ENCODE data around the gene PTAR1. TPM values are rescaled to one million over a fixed set of nuclear protein-coding genes. Genes with fewer than 3 reads are reported as not detected.

Gene PTAR1
- total RNA-seq, 1 donor from 2014 or later: 13.3 TPM

GRCh38 chr9:69697475-69697874, 62.3 kb downstream of the PTAR1 start:
- Histone ChIP-seq H3K9me3 (peaks cover 22 to 43% of the 10 kb centered on the region in 2 donors), H3K27ac (no peak overlapping the region), H3K27me3 (no peaks in the 10 kb centered on the region), H3K36me3 (no peaks in the 10 kb centered on the region), H3K4me1 (no peaks in the 10 kb centered on the region), H3K4me3 (no peak overlapping the region)
- TF ChIP-seq CTCF (IDR thresholded peaks at IDR 0.05): no peak
- no peak for DNase-seq (ENCODE audit: low spot score in 2 of 2)
- intact Hi-C loops (cut with DNase I): no loop called here

GRCh38 chr9:69696802-69697201, 63.0 kb downstream of the PTAR1 start:
- H3K9me3 ChIP-seq: peaks cover 17 to 36% of the 10 kb centered on the region in 2 donors
- no peak for TF ChIP-seq CTCF (IDR thresholded peaks at IDR 0.05)
- no peak overlapping the region for H3K27ac ChIP-seq
- no peaks in the 10 kb centered on the region for H3K4me1 ChIP-seq
- no peaks in the 10 kb centered on the region for H3K36me3 ChIP-seq
- H3K27me3 ChIP-seq: no peaks in the 10 kb centered on the region
- intact Hi-C loops (cut with DNase I): no loop called here
- DNase-seq (ENCODE audit: low spot score in 2 of 2): no peak
- H3K4me3 ChIP-seq: no peak overlapping the region

GRCh38 chr9:69689991-69690538, 69.7 kb downstream of the PTAR1 start:
- Histone ChIP-seq H3K36me3 (no peaks in the 10 kb centered on the region), H3K4me3 (no peak overlapping the region), H3K9me3 (no peaks in the 10 kb centered on the region), H3K27me3 (no peaks in the 10 kb centered on the region), H3K27ac (no peak overlapping the region), H3K4me1 (no peaks in the 10 kb centered on the region)
- intact Hi-C loops (cut with DNase I): no loop called here
- no peak for TF ChIP-seq CTCF (IDR thresholded peaks at IDR 0.05)
- DNase-seq (ENCODE audit: low spot score in 2 of 2): no peak

- Histone ChIP-seq H3K27ac (no peak overlapping the region), H3K9me3 (no peaks in the 10 kb centered on the region), H3K4me1 (no peaks in the 10 kb centered on the region), H3K4me3 (no peak overlapping the region), H3K36me3 (no peaks in the 10 kb centered on the region), H3K27me3 (no peaks in the 10 kb centered on the region)
- no peak for DNase-seq (ENCODE audit: low spot score in 2 of 2)
- TF ChIP-seq CTCF (IDR thresholded peaks at IDR 0.05): no peak
- intact Hi-C loops (cut with DNase I): no loop called here
Measured at GRCh38 chr9:69683927-69684326, 75.9 kb downstream of the PTAR1 start.

- H3K9me3 ChIP-seq: no peaks in the 10 kb centered on the region
- intact Hi-C loops (cut with DNase I): loop anchor here (10.0 kb wide), 1 partner anchor 796 kb away; no protein-coding TSS in a partner anchor
- DNase-seq (ENCODE audit: low spot score in 2 of 2): no peak
- H3K27me3 ChIP-seq: no peaks in the 10 kb centered on the region
- no peak overlapping the region for H3K4me3 ChIP-seq
- H3K27ac ChIP-seq: no peak overlapping the region
- H3K36me3 ChIP-seq: no peaks in the 10 kb centered on the region
- no peaks in the 10 kb centered on the region for H3K4me1 ChIP-seq
- TF ChIP-seq CTCF (IDR thresholded peaks at IDR 0.05): no peak
Measured at GRCh38 chr9:69678843-69679538, 80.8 kb downstream of the PTAR1 start.

Data from ascending aorta (tissue), 2 donors.